GM21576 (cell line): Measurements from ENCODE around the gene TRIM23.

Experiments used
- ATAC-seq: cut with Tn5 transposase; IDR thresholded peaks from one replicate; pipeline ENCODE4 v1.9.1; 2021; ENCODE audit warnings: mild to moderate bottlenecking, moderate library complexity; ENCODE audit not compliant: unreplicated experiment

Gene TRIM23

GRCh38 chr5:65570598-65571226 is 53.4 kb downstream of the TRIM23 start:
- no peak for ATAC-seq

DNA sequence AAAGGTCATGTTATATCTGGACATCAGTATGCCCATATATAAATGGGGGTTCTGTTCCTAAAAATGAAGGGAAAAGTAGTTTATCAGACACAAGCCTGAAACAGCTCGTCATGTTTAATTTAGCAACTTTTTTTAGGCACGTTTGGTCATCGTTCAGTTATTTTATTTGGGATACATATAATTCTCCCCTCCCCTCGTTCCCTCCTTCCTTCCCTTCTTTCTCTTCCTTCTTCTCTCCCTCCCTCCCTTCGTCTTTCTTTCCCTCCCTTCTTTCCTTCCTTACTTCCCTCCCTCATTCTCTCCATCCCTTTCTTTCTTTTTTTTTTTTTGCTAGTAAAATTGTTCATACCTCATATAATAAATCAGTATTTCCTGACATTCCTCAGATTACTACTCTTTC is 57.6 kb downstream of the TRIM23 start:
- ATAC-seq: no peak

- ATAC-seq: no peak
These were observed 60.4 kb downstream of the TRIM23 start for GRCh38 chr5:65563777-65564176.

DNA sequence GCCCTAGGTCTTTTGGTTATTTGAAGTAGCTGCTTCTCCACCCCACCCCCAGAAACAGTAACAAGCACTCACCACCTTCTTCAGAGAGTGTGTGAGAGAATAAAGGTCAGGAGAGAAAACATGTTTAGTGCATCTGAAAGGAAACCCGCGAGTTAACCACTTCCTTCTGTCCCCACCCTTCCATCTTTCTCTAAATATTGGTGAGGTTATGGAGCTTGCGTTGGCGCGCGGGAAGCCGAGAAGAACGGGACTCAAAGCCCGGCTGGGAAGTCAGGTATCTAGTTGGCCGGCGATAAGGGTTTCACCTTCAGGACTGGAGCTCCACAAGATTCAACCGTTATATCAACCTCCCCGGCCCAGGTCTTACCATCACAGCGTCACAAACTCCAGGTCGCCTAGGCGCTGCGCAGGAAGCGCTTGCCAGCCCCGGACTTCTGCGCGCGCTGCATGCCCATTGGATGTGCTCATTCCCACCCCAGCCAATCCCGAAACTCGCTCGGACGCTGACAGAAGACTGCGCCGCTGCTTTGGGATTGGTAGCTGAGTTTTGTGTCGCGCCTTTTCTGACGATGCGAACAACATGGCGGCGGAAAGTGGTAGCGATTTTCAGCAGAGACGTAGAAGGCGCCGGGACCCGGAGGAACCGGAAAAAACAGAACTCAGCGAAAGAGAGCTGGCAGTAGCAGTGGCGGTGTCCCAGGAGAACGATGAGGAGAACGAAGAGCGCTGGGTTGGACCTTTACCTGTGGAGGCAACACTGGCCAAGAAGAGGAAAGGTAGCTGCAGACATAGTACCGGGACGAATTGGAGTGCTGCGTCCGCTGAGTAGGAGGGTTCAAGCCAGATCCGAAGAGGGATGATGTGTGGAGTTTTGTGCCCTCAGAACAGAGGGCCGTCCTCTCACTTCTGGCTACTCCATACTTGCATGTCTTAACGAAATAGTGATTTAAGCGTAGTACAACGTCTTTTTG is 61.1 kb downstream of the TRIM23 start, which contains the start of the genes CENPK and PPWD1:
CENPK (minus strand) TSS at position 438 of the 971 bp plus-strand sequence. CDS start 8,261 bp downstream, outside the sequence.
PPWD1 (plus strand) TSS at position 566 of the 971 bp plus-strand sequence; CDS start at position 581, 15 bp downstream.
- ATAC-seq: peak; percentile 100

GRCh38 chr5:65556718-65557117 is 67.4 kb downstream of the TRIM23 start:
- ATAC-seq: no peak

DNA sequence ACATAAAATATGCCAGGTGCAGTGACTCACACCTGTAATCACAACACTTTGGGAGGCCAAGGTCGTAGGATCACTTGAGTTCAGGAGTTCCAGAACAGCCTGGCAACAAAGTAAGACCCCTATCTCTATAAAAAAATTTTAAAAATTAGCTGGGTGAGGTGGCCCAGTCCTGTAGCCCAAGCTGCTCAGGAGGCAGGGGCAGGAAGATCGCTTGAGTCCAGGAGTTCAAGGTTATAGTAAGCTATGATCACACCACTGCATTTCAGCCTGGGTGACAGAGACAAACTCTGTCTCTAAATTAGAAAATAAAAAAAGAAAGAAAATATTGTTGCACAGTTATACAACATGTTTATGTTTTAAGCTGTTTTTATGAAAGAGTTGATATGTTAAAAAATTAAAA is 68.0 kb downstream of the TRIM23 start:
- no peak for ATAC-seq

GRCh38 chr5:65555287-65555686 is 68.8 kb downstream of the TRIM23 start:
- no peak for ATAC-seq

GRCh38 chr5:65553941-65554340 is 70.2 kb downstream of the TRIM23 start:
- no peak for ATAC-seq

GRCh38 chr5:65548281-65548680 is 75.9 kb downstream of the TRIM23 start:
- no peak for ATAC-seq

- ATAC-seq: no peak
These were observed 78.0 kb downstream of the TRIM23 start for GRCh38 chr5:65546141-65546540.

DNA sequence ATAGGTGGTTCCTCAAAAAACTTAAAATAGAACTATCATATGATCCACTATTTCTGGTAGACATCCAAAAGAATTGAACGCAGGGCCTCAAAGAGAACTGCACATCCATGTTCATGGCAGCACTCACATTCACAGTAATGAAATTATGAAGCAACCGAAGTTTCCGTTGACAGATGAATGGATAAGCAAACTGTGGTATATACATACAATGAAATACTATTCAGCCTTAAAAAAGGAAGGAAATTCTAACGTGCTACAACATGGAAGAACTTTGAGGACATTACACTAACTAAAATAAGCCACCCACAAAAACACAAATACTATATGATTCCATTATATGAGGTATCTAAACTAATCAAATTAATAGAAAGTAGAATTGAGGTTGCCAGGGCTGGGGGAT is 79.7 kb downstream of the TRIM23 start:
- no peak for ATAC-seq

DNA sequence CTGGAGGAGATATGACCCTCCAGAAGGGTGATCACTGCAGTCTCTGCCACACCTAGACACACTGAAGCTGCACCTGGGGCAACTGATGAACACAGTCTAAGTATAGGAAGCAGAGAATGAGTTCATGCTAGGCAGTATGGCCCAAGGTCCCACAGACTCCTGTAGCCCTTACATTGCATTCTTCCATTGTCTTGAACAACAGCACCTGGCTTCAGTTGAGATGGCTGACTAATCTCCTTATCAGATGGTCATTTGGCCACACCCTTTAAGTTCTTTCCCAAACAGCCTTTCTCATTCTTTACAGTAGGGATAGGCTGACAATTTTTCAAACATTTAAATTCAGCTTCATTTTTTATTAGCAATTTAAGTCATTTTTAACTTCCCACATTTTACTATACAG is 84.3 kb downstream of the TRIM23 start:
- ATAC-seq: no peak
